H9 (cell line): ENCODE data around the gene FNDC8. TPM values are rescaled to one million over a fixed set of nuclear protein-coding genes. Genes with fewer than 3 reads are reported as not detected.

Experiments
- DNase-seq: peaks from one replicate; pipeline ENCODE4 v3.0.0-alpha.2; 2017
- H2AFZ ChIP-seq: one replicate; pipeline ENCODE4 v1.6.1; 2013; ENCODE audit warnings: mild to moderate bottlenecking, low read length, control low read depth, moderate library complexity
- H2AK5ac ChIP-seq: 2 replicates; pipeline ENCODE4 v1.6.1; 2013; ENCODE audit warnings: low read length, control low read depth, mixed read lengths; ENCODE audit not compliant: insufficient read length
- H2BK120ac ChIP-seq: one replicate; pipeline ENCODE4 v1.6.1; 2013; ENCODE audit warnings: low read depth, mild to moderate bottlenecking, low read length, control low read depth, inconsistent platforms; ENCODE audit not compliant: poor library complexity, severe bottlenecking
- H2BK12ac ChIP-seq: 2 replicates; pipeline ENCODE4 v1.6.1; 2013; ENCODE audit warnings: low read length, control low read depth, mixed read lengths, low read depth; ENCODE audit not compliant: insufficient read length
- H2BK15ac ChIP-seq: 2 replicates; pipeline ENCODE4 v1.6.1; 2013; ENCODE audit warnings: low read depth, low read length, control low read depth
- H2BK20ac ChIP-seq: one replicate; pipeline ENCODE4 v1.6.1; 2013; ENCODE audit warnings: low read depth, mild to moderate bottlenecking, low read length, control low read depth, inconsistent platforms; ENCODE audit not compliant: poor library complexity, severe bottlenecking
- H2BK5ac ChIP-seq: 2 replicates; pipeline ENCODE4 v1.6.1; 2013; ENCODE audit warnings: low read length, control low read depth, mixed read lengths; ENCODE audit not compliant: insufficient read length
- H3K14ac ChIP-seq: 2 replicates; pipeline ENCODE4 v1.6.1; 2013; ENCODE audit warnings: low read length, control low read depth; ENCODE audit not compliant: insufficient read depth
- H3K18ac ChIP-seq: 2 replicates; pipeline ENCODE4 v1.6.1; 2013; ENCODE audit warnings: low read depth, mild to moderate bottlenecking, mixed read lengths, low read length, control low read depth; ENCODE audit not compliant: insufficient read length
- H3K23ac ChIP-seq: 2 replicates; pipeline ENCODE4 v1.6.1; 2013; ENCODE audit warnings: low read length, control low read depth, mixed read lengths, low read depth; ENCODE audit not compliant: insufficient read length
- H3K23me2 ChIP-seq: 2 replicates; pipeline ENCODE4 v1.6.1; 2013; ENCODE audit warnings: low read depth, mild to moderate bottlenecking, mixed read lengths, low read length, control low read depth; ENCODE audit not compliant: insufficient read length, poor library complexity, severe bottlenecking
- H3K27ac ChIP-seq: 2 replicates; pipeline ENCODE4 v1.5.1; 2013; ENCODE audit warnings: low read length, control low read depth, mixed read lengths, low read depth; ENCODE audit not compliant: insufficient read length
- H3K27me3 ChIP-seq: 2 replicates; pipeline ENCODE4 v1.6.1; 2013; ENCODE audit warnings: low read length, control low read depth, inconsistent platforms; ENCODE audit not compliant: insufficient read depth
- H3K4ac ChIP-seq: 2 replicates; pipeline ENCODE4 v1.6.1; 2013; ENCODE audit warnings: low read depth, mild to moderate bottlenecking, control low read depth, inconsistent platforms, low read length, moderate library complexity
- H3K4me1 ChIP-seq: 2 replicates; pipeline ENCODE4 v1.6.1; 2013; ENCODE audit warnings: low read length, control low read depth, inconsistent platforms; ENCODE audit not compliant: insufficient read depth
- H3K4me2 ChIP-seq: 2 replicates; pipeline ENCODE4 v1.6.1; 2013; ENCODE audit warnings: low read length, control low read depth, mixed read lengths; ENCODE audit not compliant: insufficient read length, insufficient read depth
- H3K56ac ChIP-seq: 2 replicates; pipeline ENCODE4 v1.6.1; 2013; ENCODE audit warnings: low read depth, mild to moderate bottlenecking, mixed read lengths, low read length, control low read depth; ENCODE audit not compliant: insufficient read length
- H3K79me1 ChIP-seq: 2 replicates; pipeline ENCODE4 v1.6.1; 2013; ENCODE audit warnings: low read depth, mild to moderate bottlenecking, moderate library complexity, low read length, control low read depth, inconsistent platforms; ENCODE audit not compliant: insufficient read depth, poor library complexity, severe bottlenecking
- H3K79me2 ChIP-seq: 2 replicates; pipeline ENCODE4 v1.6.1; 2013; ENCODE audit warnings: low read length, control low read depth, inconsistent platforms; ENCODE audit not compliant: insufficient read depth
- H3K9ac ChIP-seq: 2 replicates; pipeline ENCODE4 v1.6.1; 2013; ENCODE audit warnings: low read length, control low read depth, mixed read lengths; ENCODE audit not compliant: insufficient read length; ENCODE audit errors: extremely low read depth
- H3K9me3 ChIP-seq: one replicate; pipeline ENCODE4 v1.6.1; 2013; ENCODE audit warnings: low read depth, low read length, inconsistent platforms; ENCODE audit not compliant: control insufficient read depth
- H3T11ph ChIP-seq: one replicate; pipeline ENCODE4 v1.6.1; 2013; ENCODE audit warnings: mild to moderate bottlenecking, low read length, control low read depth, inconsistent platforms
- H4K20me1 ChIP-seq: one replicate; pipeline ENCODE4 v1.6.1; 2013; ENCODE audit not compliant: control insufficient read depth, insufficient read length, insufficient read depth
- H4K5ac ChIP-seq: 2 replicates; pipeline ENCODE4 v1.6.1; 2013; ENCODE audit warnings: low read depth, mild to moderate bottlenecking, mixed read lengths, low read length, control low read depth; ENCODE audit not compliant: insufficient read length
- H4K8ac ChIP-seq: replicated peaks from 2 replicates; pipeline ENCODE4 v1.6.1; 2013; ENCODE audit warnings: low read length, control low read depth, mixed read lengths, low read depth; ENCODE audit not compliant: insufficient read length
- H4K91ac ChIP-seq: 2 replicates; pipeline ENCODE4 v1.6.1; 2013; ENCODE audit warnings: low read depth, mild to moderate bottlenecking, moderate library complexity, mixed read lengths, low read length, control low read depth; ENCODE audit not compliant: insufficient read length
- H3K27ac Mint-ChIP-seq, 3 experiments: 2 replicates in 2 of 3; 3 replicates in 1 of 3; pipeline ENCODE4 v1.8.0; 2020 to 2021; ENCODE audit warnings: mixed read lengths in 3 of 3, mild to moderate bottlenecking in 1 of 3, moderate library complexity in 1 of 3
- H3K27me3 Mint-ChIP-seq: 2 replicates; pipeline ENCODE4 v1.8.0; 2021; ENCODE audit warnings: low read depth, mild to moderate bottlenecking, moderate library complexity, mixed read lengths
- H3K36me3 Mint-ChIP-seq, 3 experiments: 2 replicates in 2 of 3; 3 replicates in 1 of 3; pipeline ENCODE4 v1.8.0; 2020 to 2021; ENCODE audit warnings: low read depth in 3 of 3, mixed read lengths in 3 of 3; ENCODE audit not compliant: insufficient read depth in 1 of 3
- H3K4me1 Mint-ChIP-seq, 2 experiments: 2 replicates each; pipeline ENCODE4 v1.8.0; 2020; ENCODE audit warnings: mixed read lengths in 2 of 2
- H3K4me3 Mint-ChIP-seq, 2 experiments: 2 replicates in 1 of 2; 3 replicates in 1 of 2; pipeline ENCODE4 v1.8.0; 2020 to 2021; ENCODE audit warnings: mild to moderate bottlenecking in 2 of 2, mixed read lengths in 2 of 2, moderate library complexity in 1 of 2
- H3K9me3 Mint-ChIP-seq, 2 experiments: 2 replicates in 1 of 2; 3 replicates in 1 of 2; pipeline ENCODE4 v1.8.0; 2020; ENCODE audit warnings: mild to moderate bottlenecking in 2 of 2, mixed read lengths in 2 of 2, moderate library complexity in 1 of 2
- CTCF ChIP-seq: fragments of 200-600 bp; sonication (generic); conservative IDR thresholded peaks from 3 replicates; pipeline ENCODE4 v1.8.0; 2021; ENCODE audit warnings: antibody characterized with exemption, mild to moderate bottlenecking
- total RNA-seq: library from RNA; stranded (reverse); gene quantifications from 2 replicates; pipeline ENCODE4 v1.2.1, GENCODE V29; 2021

The FNDC8 gene
- total RNA-seq, 1 experiment from 2014 or later: not detected

GRCh38 chr17:35117984-35118383, 3.4 kb upstream of the FNDC8 start:
- Histone ChIP-seq H3K9ac (no peak overlapping the region), H2AFZ (no peak overlapping the region), H3K14ac (no peak overlapping the region), H4K91ac (no peak overlapping the region), H3K27me3 (no peaks in the 10 kb centered on the region), H4K5ac (no peak overlapping the region), H3K79me2 (no peaks in the 10 kb centered on the region), H3K23me2 (peaks cover 5% of the 10 kb centered on the region), H3K56ac (no peak overlapping the region), H3T11ph (no peak overlapping the region), H3K79me1 (no peaks in the 10 kb centered on the region), H2BK5ac (no peak overlapping the region), H2BK120ac (no peak overlapping the region), H3K23ac (no peak overlapping the region), H3K4me2 (no peak overlapping the region), H3K4ac (no peak overlapping the region), H3K4me1 (no peaks in the 10 kb centered on the region; the same call in 1 of the 2 replicates), H2BK20ac (no peak overlapping the region), H3K27ac (no peak overlapping the region), H4K20me1 (peaks cover 2% of the 10 kb centered on the region), H2AK5ac (no peak overlapping the region), H3K18ac (no peak overlapping the region), H3K9me3 (no peaks in the 10 kb centered on the region), H2BK12ac (no peak overlapping the region), H2BK15ac (no peak overlapping the region), H4K8ac (no peak overlapping the region)
- 0 out of 3 replicates have a peak, but pooled peaks have one; percentile 14 for TF ChIP-seq CTCF
- H3K27me3 Mint-ChIP-seq: peaks cover 16% of the 10 kb centered on the region
- H3K36me3 Mint-ChIP-seq: peaks cover 4 to 14% (median 6%) of the 10 kb centered on the region in 3 experiments
- peak overlapping the region; percentile 53 to 81 for H3K4me3 Mint-ChIP-seq
- H3K4me1 Mint-ChIP-seq: peaks cover 21 to 23% of the 10 kb centered on the region in 2 experiments
- no peak overlapping the region; a peak in 1 of 7 replicates for H3K27ac Mint-ChIP-seq
- no peaks in the 10 kb centered on the region for H3K9me3 Mint-ChIP-seq
- no peak for DNase-seq
